Transverse colon (tissue), 4 donors: Measurements from ENCODE around the gene AKT1. TPM values are rescaled to one million over a fixed set of nuclear protein-coding genes. Genes with fewer than 3 reads are reported as not detected.

Source experiments
- DNase-seq: peaks from one replicate; pipeline ENCODE4 v3.0.0-alpha.2; 2019
- H3K27ac ChIP-seq, 4 donors: fragments of 200-600 bp; sonication (generic); 2 replicates each; pipeline ENCODE4 v1.5.1; 2016 to 2018; ENCODE audit warnings: inconsistent platforms in 4 of 4
- H3K27me3 ChIP-seq: fragments of 200-600 bp; sonication (generic); 2 replicates; pipeline ENCODE4 v1.5.1; 2017; ENCODE audit warnings: inconsistent platforms
- H3K36me3 ChIP-seq, 4 donors: fragments of 200-600 bp; sonication (generic); 2 replicates each; pipeline ENCODE4 v1.5.1; 2017 to 2019; ENCODE audit warnings: inconsistent platforms in 4 of 4
- H3K4me1 ChIP-seq, 4 donors: fragments of 200-600 bp; sonication (generic); 2 replicates each; pipeline ENCODE4 v1.5.1; 2017 to 2020; ENCODE audit warnings: inconsistent platforms in 4 of 4
- H3K4me3 ChIP-seq, 4 donors: fragments of 200-600 bp; sonication (generic); 1 replicate in 1 of 4; 2 replicates in 3 of 4; pipeline versions ENCODE4 v1.5.1 to v1.6.1; 2017 to 2019; ENCODE audit warnings: inconsistent platforms in 4 of 4
- H3K9me3 ChIP-seq, 2 donors: fragments of 200-600 bp; sonication (generic); 2 replicates each; pipeline ENCODE4 v1.5.1; 2017 to 2019; ENCODE audit warnings: inconsistent platforms in 2 of 2
- CTCF ChIP-seq, 5 experiments: fragments of 200-600 bp in 3 of 5; fragments of 450-650 bp in 2 of 5; sonication (generic) in 3 of 5; IDR thresholded peaks; 1 replicate in 2 of 5; 2 replicates in 3 of 5; pipeline ENCODE4 v1.5.1; 2016 to 2017; ENCODE audit warnings: antibody characterized with exemption in 5 of 5, inconsistent platforms in 3 of 5, mild to moderate bottlenecking in 2 of 5, moderate library complexity in 1 of 5
- EP300 ChIP-seq: sonication (generic); formaldehyde crosslinking; IDR thresholded peaks from one replicate; pipeline ENCODE4 v1.6.1; 2017; ENCODE audit warnings: antibody characterized with exemption, low read depth
- POLR2A ChIP-seq: fragments of 450-650 bp; IDR thresholded peaks from one replicate; pipeline ENCODE4 v1.6.1; 2016; ENCODE audit warnings: antibody characterized with exemption, mild to moderate bottlenecking, moderate library complexity
- POLR2AphosphoS5 ChIP-seq, 3 donors: sonication (generic); formaldehyde crosslinking; IDR thresholded peaks; one replicate each; pipeline ENCODE4 v1.6.1; 2016; ENCODE audit warnings: antibody characterized with exemption in 3 of 3
- WGBS, 2 donors: methylation state at CpG; one replicate each; pipeline ENCODE4 v1.1.5; 2018; ENCODE audit warnings: low coverage in 1 of 2; 5-methylcytosine and 5-hydroxymethylcytosine counted together
- in situ Hi-C, 4 donors: fragments of 200-750 bp; cut with MboI; loops; one replicate each; pipeline versions ENCODE4 v1.15.0 to v1.15.1; 2017; ENCODE audit warnings: low sequenced_read_pairs in 3 of 4, low pct_ligation_motif_present in 1 of 4, low pct_unique_long_range_greater_than_20kb in 1 of 4
- intact Hi-C: fragments of 100-400 bp; cut with DNase I; formaldehyde crosslinking; loops from one replicate; pipeline ENCODE4 v1.15.1; 2023; ENCODE audit warnings: low total_unique reads
- total RNA-seq, 4 donors: library from RNA; depleted of rRNA; stranded (reverse); fragments of >200 nt; gene quantifications; one replicate each; pipeline ENCODE4 v1.1.0, GENCODE V29; 2016

AKT1 gene
- total RNA-seq, 4 donors from 2014 or later: 85.4 to 310 (median 136) TPM

GRCh38 chr14:104772707-104773504 is 22.6 kb downstream of the AKT1 start:
- no peaks in the 10 kb centered on the region for H3K27me3 ChIP-seq
- peaks cover 0 to 14% (median 4%) of the 10 kb centered on the region in 4 donors for H3K36me3 ChIP-seq
- no peak overlapping the region for H3K4me3 ChIP-seq
- no peak for DNase-seq
- TF ChIP-seq CTCF (IDR thresholded peaks at IDR 0.05): no peak
- no peak for TF ChIP-seq POLR2A
- no peak for TF ChIP-seq POLR2AphosphoS5 (IDR thresholded peaks at IDR 0.05)
- no peak for TF ChIP-seq EP300
- intact Hi-C loops (no loop called here), in situ Hi-C loops (no loop called here)
- no peaks in the 10 kb centered on the region for H3K9me3 ChIP-seq
- WGBS, 2 donors: 90 to 96% methylated on average over 8 to 38 of the region's 38 CpGs
- H3K27ac ChIP-seq: no peak overlapping the region
- H3K4me1 ChIP-seq: peaks cover 0 to 10% (median 7%) of the 10 kb centered on the region in 4 donors

GRCh38 chr14:104771918-104772706 is 23.4 kb downstream of the AKT1 start:
- Histone ChIP-seq H3K27ac (no peak overlapping the region), H3K4me3 (no peak overlapping the region), H3K4me1 (peaks cover 0 to 10% (median 7%) of the 10 kb centered on the region in 4 donors), H3K36me3 (peaks cover 0 to 14% (median 4%) of the 10 kb centered on the region in 4 donors), H3K27me3 (no peaks in the 10 kb centered on the region), H3K9me3 (no peaks in the 10 kb centered on the region)
- 89% methylated on average over 34 of the region's 34 CpGs; no CpG with 5 or more reads in 1 of the 2 donors for WGBS, 2 donors
- in situ Hi-C loops (no loop called here), intact Hi-C loops (no loop called here)
- TF ChIP-seq CTCF (IDR thresholded peaks at IDR 0.05): no peak
- no peak for TF ChIP-seq POLR2AphosphoS5 (IDR thresholded peaks at IDR 0.05)
- TF ChIP-seq POLR2A: no peak
- no peak for TF ChIP-seq EP300
- no peak for DNase-seq

GRCh38 chr14:104771374-104771773 is 24.2 kb downstream of the AKT1 start:
- H3K36me3 ChIP-seq: peaks cover 0 to 14% (median 4%) of the 10 kb centered on the region in 4 donors
- no peaks in the 10 kb centered on the region for H3K9me3 ChIP-seq
- TF ChIP-seq POLR2AphosphoS5 (IDR thresholded peaks at IDR 0.05) (no peak), EP300 (no peak), POLR2A (no peak), CTCF (IDR thresholded peaks at IDR 0.05) (no peak)
- no peak overlapping the region for H3K27ac ChIP-seq
- no peak for DNase-seq
- no peak overlapping the region for H3K4me3 ChIP-seq
- in situ Hi-C loops: no loop called here
- intact Hi-C loops: no loop called here
- H3K4me1 ChIP-seq: peaks cover 0 to 10% (median 7%) of the 10 kb centered on the region in 4 donors
- WGBS, 2 donors: 95% methylated on average over 4 of the region's 4 CpGs; no CpG with 5 or more reads in 1 of the 2 donors
- H3K27me3 ChIP-seq: no peaks in the 10 kb centered on the region

- no peaks in the 10 kb centered on the region for H3K27me3 ChIP-seq
- DNase-seq: no peak
- intact Hi-C loops (no loop called here), in situ Hi-C loops (no loop called here)
- 92 to 100% methylated on average over 1 to 5 of the region's 5 CpGs for WGBS, 2 donors
- H3K9me3 ChIP-seq: no peaks in the 10 kb centered on the region
- TF ChIP-seq CTCF (IDR thresholded peaks at IDR 0.05) (peak; percentile 26 to 47 (median 43)), POLR2AphosphoS5 (IDR thresholded peaks at IDR 0.05) (no peak)
- H3K36me3 ChIP-seq: peaks cover 0 to 14% (median 4%) of the 10 kb centered on the region in 4 donors
- H3K4me1 ChIP-seq: peaks cover 0 to 10% (median 7%) of the 10 kb centered on the region in 4 donors
- H3K4me3 ChIP-seq: no peak overlapping the region
- H3K27ac ChIP-seq: no peak overlapping the region
These were observed 24.7 kb downstream of the AKT1 start for GRCh38 chr14:104770851-104771272.
